HG02759 (cell line): Measurements from ENCODE around the gene PLA2G4E.

ENCODE experiments used
- ATAC-seq: cut with Tn5 transposase; IDR thresholded peaks from one replicate; pipeline ENCODE4 v1.9.1; 2021; ENCODE audit warnings: mild to moderate bottlenecking, moderate library complexity; ENCODE audit not compliant: unreplicated experiment

The PLA2G4E gene

GRCh38 chr15:42021593-42021992 lies 751 bp upstream of the PLA2G4E start:
- no peak for ATAC-seq

GRCh38 chr15:42018306-42019224 lies 2.3 kb downstream of the PLA2G4E start:
- ATAC-seq, result no peak

GRCh38 chr15:42016971-42017370 lies 3.9 kb downstream of the PLA2G4E start:
- ATAC-seq, result no peak

GRCh38 chr15:42014406-42014805 lies 6.4 kb downstream of the PLA2G4E start:
- ATAC-seq, result no peak

- no peak for ATAC-seq
These were observed 7.8 kb downstream of the PLA2G4E start for GRCh38 chr15:42012928-42013482.

- ATAC-seq, result no peak
These were observed 8.6 kb downstream of the PLA2G4E start for GRCh38 chr15:42012241-42012640.

- ATAC-seq, result no peak
These were observed 9.8 kb downstream of the PLA2G4E start for GRCh38 chr15:42011074-42011473.

GRCh38 chr15:42010434-42010833 lies 10.4 kb downstream of the PLA2G4E start:
- ATAC-seq, result no peak

- no peak for ATAC-seq
These were observed 11.4 kb downstream of the PLA2G4E start for GRCh38 chr15:42009474-42009873.

GRCh38 chr15:42009022-42009421 lies 11.8 kb downstream of the PLA2G4E start:
- ATAC-seq, result no peak

GRCh38 chr15:42007386-42007785 lies 13.5 kb downstream of the PLA2G4E start:
- ATAC-seq, result no peak

- ATAC-seq, result no peak
These were observed 18.5 kb downstream of the PLA2G4E start for GRCh38 chr15:42002333-42002732.

GRCh38 chr15:42001236-42001635 lies 19.6 kb downstream of the PLA2G4E start:
- ATAC-seq, result no peak

GRCh38 chr15:41999290-42000285 lies 21.3 kb downstream of the PLA2G4E start:
- ATAC-seq, result no peak

GRCh38 chr15:41997845-41998244 lies 23.0 kb downstream of the PLA2G4E start:
- ATAC-seq, result no peak

- ATAC-seq, result no peak
These were observed 23.8 kb downstream of the PLA2G4E start for GRCh38 chr15:41996921-41997592.

GRCh38 chr15:41996376-41996775 lies 24.5 kb downstream of the PLA2G4E start:
- ATAC-seq, result no peak

GRCh38 chr15:41995476-41995855 lies 25.4 kb downstream of the PLA2G4E start:
- ATAC-seq, result no peak

GRCh38 chr15:41994772-41995475 lies 25.9 kb downstream of the PLA2G4E start:
- ATAC-seq, result no peak

GRCh38 chr15:41994171-41994650 lies 26.6 kb downstream of the PLA2G4E start:
- ATAC-seq, result no peak
